Measurements from ENCODE around the gene GPR150. TPM values are rescaled to one million over a fixed set of nuclear protein-coding genes. Genes with fewer than 3 reads are reported as not detected.
A peak's percentile ranks its signal among the peaks of the same experiment; 100 is the strongest.

Gene GPR150
- total RNA-seq, 1 experiment from 2014 or later: not detected

- Histone ChIP-seq H3K27me3 (ENCODE audit: low read length) (no peaks in the 10 kb centered on the region), H3K36me3 (ENCODE audit: low read depth, low read length) (no peaks in the 10 kb centered on the region), H3K9me2 (replicated peaks; ENCODE audit: low read length) (no peaks in the 10 kb centered on the region), H3F3A (ENCODE audit: low read length, unreplicated experiment) (no peaks in the 10 kb centered on the region), H3K27ac (ENCODE audit: low read length) (peak within 1 kb of the TSS; percentile 64), H2AFZ (ENCODE audit: low read length) (peak within 1 kb of the TSS; percentile 91), H3K9ac (ENCODE audit: low read length) (peak within 1 kb of the TSS; percentile 78), H3K4me3 (ENCODE audit: low read length) (peak within 1 kb of the TSS; percentile 74), H3K4me2 (ENCODE audit: low read length) (peak within 1 kb of the TSS; percentile 94), H4K20me1 (ENCODE audit: low read length) (no peaks in the 10 kb centered on the region), H3K9me3 (ENCODE audit: low read length) (no peaks in the 10 kb centered on the region), H3K4me1 (ENCODE audit: insufficient read depth, low read length) (peaks cover 12% of the 10 kb centered on the region), H3K79me2 (ENCODE audit: low read length) (no peaks in the 10 kb centered on the region)
- intact Hi-C loops (cut with micrococcal nuclease): loop anchor here (1.0 to 2.0 kb wide), 2 partner anchors 18 to 91 kb away; partner anchors contain the start of gene ARSK
- ATAC-seq (peak; percentile 95), DNase-seq (peak; percentile 98)
- CTCF ChIA-PET: interaction anchor here (0.5 to 1.0 kb wide), 7 partner anchors 24 to 608 kb away, joined by 3 to 5 read pairs (median 4); no protein-coding TSS in a partner anchor
- POLR2A ChIA-PET (ENCODE audit: unreplicated experiment): interaction anchor here (0.6 kb wide), 4 partner anchors 20 to 175 kb away, joined by 3 to 17 read pairs (median 8); no protein-coding TSS in a partner anchor
- TF ChIP-seq CTCF (conservative IDR thresholded peaks at IDR 0.05; ENCODE audit: low read depth, low read length): peak; percentile 22; the same call in 1 of the 2 replicates
- no peak for TF ChIP-seq EZH2phosphoT487 (IDR thresholded peaks at IDR 0.05; ENCODE audit: borderline replicate concordance, low read length)
- BruUV-seq (replicated peaks): TSS peak; percentile 90
These were observed 26.9 kb downstream of the GPR150 start, which contains the start of gene RFESD for GRCh38 chr5:95646569-95647431. TSS of gene RFESD (plus strand) at chr5:95646777. CDS start at chr5:95652272, 5,495 bp downstream.

- no peak for DNase-seq
- Histone ChIP-seq H3K4me1 (ENCODE audit: insufficient read depth, low read length) (peaks cover 12% of the 10 kb centered on the region), H3K27ac (ENCODE audit: low read length) (no peak overlapping the region), H3K36me3 (ENCODE audit: low read depth, low read length) (no peaks in the 10 kb centered on the region), H3K27me3 (ENCODE audit: low read length) (no peaks in the 10 kb centered on the region), H4K20me1 (ENCODE audit: low read length) (no peaks in the 10 kb centered on the region), H3K9me3 (ENCODE audit: low read length) (no peaks in the 10 kb centered on the region), H3F3A (ENCODE audit: low read length, unreplicated experiment) (no peaks in the 10 kb centered on the region), H3K9me2 (replicated peaks; ENCODE audit: low read length) (no peaks in the 10 kb centered on the region), H2AFZ (ENCODE audit: low read length) (no peak overlapping the region), H3K4me2 (ENCODE audit: low read length) (peak overlapping the region; percentile 94), H3K4me3 (ENCODE audit: low read length) (peak overlapping the region; percentile 74; the same call in 1 of the 2 replicates), H3K9ac (ENCODE audit: low read length) (no peak overlapping the region), H3K79me2 (ENCODE audit: low read length) (no peaks in the 10 kb centered on the region)
- CTCF ChIA-PET: interaction anchor here (0.6 kb wide), 1 partner anchor 607 kb away, joined by 3 read pairs; no protein-coding TSS in a partner anchor
- ATAC-seq: no peak
- BruUV-seq (replicated peaks): no TSS peak
- POLR2A ChIA-PET (ENCODE audit: unreplicated experiment): interaction anchor here (0.5 kb wide), 1 partner anchor 77 kb away, joined by 5 read pairs; no protein-coding TSS in a partner anchor
- intact Hi-C loops (cut with micrococcal nuclease): loop anchor here (2.0 kb wide), 1 partner anchor 17 kb away; no protein-coding TSS in a partner anchor
- no peak for TF ChIP-seq EZH2 (IDR thresholded peaks at IDR 0.05; ENCODE audit: low read length, unreplicated experiment)
- no peak for TF ChIP-seq CTCF (conservative IDR thresholded peaks at IDR 0.05; ENCODE audit: low read depth, low read length)
- TF ChIP-seq EZH2phosphoT487 (IDR thresholded peaks at IDR 0.05; ENCODE audit: borderline replicate concordance, low read length): no peak
These were observed 28.3 kb downstream of the GPR150 start for GRCh38 chr5:95647886-95648860.
